GM23248 (cell line): ENCODE data around the gene RPS6KA5. TPM values are rescaled to one million over a fixed set of nuclear protein-coding genes. Genes with fewer than 3 reads are reported as not detected.

Experiments used
- DNase-seq: peaks from one replicate; pipeline ENCODE4 v3.0.0-alpha.2; 2015
- H2AFZ ChIP-seq: fragments of 200-600 bp; sonication (generic); 2 replicates; pipeline ENCODE4 v1.6.1; 2016; ENCODE audit warnings: antibody characterized with exemption
- H3F3A ChIP-seq: fragments of 200-600 bp; sonication (generic); 2 replicates; pipeline ENCODE4 v1.6.1; 2016; ENCODE audit warnings: mild to moderate bottlenecking, antibody characterized with exemption, mixed run types; ENCODE audit not compliant: insufficient read depth
- H3K27ac ChIP-seq: fragments of 200-600 bp; sonication (generic); 2 replicates; pipeline ENCODE4 v1.5.1; 2016; ENCODE audit warnings: mild to moderate bottlenecking
- H3K27me3 ChIP-seq: fragments of 200-600 bp; sonication (generic); replicated peaks from 2 replicates; pipeline ENCODE4 v1.6.1; 2016; ENCODE audit warnings: mild to moderate bottlenecking; ENCODE audit not compliant: insufficient read depth
- H3K36me3 ChIP-seq: fragments of 200-600 bp; sonication (generic); 2 replicates; pipeline ENCODE4 v1.6.1; 2016; ENCODE audit warnings: low read depth, mild to moderate bottlenecking
- H3K4me1 ChIP-seq: fragments of 200-600 bp; sonication (generic); 2 replicates; pipeline ENCODE4 v1.6.1; 2016; ENCODE audit warnings: mild to moderate bottlenecking; ENCODE audit not compliant: insufficient read depth
- H3K4me2 ChIP-seq: fragments of 200-600 bp; sonication (generic); one replicate; pipeline ENCODE4 v1.6.1; 2016; ENCODE audit warnings: mild to moderate bottlenecking; ENCODE audit not compliant: unreplicated experiment
- H3K4me3 ChIP-seq: fragments of 200-600 bp; sonication (generic); 2 replicates; pipeline ENCODE4 v1.5.1; 2016; ENCODE audit warnings: mild to moderate bottlenecking
- H3K79me2 ChIP-seq: fragments of 200-600 bp; sonication (generic); 2 replicates; pipeline ENCODE4 v1.6.1; 2016; ENCODE audit warnings: mild to moderate bottlenecking; ENCODE audit not compliant: insufficient read depth
- H3K9ac ChIP-seq: fragments of 200-600 bp; sonication (generic); 2 replicates; pipeline ENCODE4 v1.6.1; 2016; ENCODE audit warnings: mild to moderate bottlenecking
- H3K9me2 ChIP-seq: fragments of 200-600 bp; sonication (generic); 2 replicates; pipeline ENCODE4 v1.6.1; 2016; ENCODE audit warnings: mixed run types, mild to moderate bottlenecking, moderate library complexity; ENCODE audit not compliant: insufficient read depth
- H3K9me3 ChIP-seq: fragments of 200-600 bp; sonication (generic); one replicate; pipeline ENCODE4 v1.6.1; 2017; ENCODE audit warnings: low read depth
- H4K20me1 ChIP-seq: fragments of 200-600 bp; sonication (generic); 2 replicates; pipeline ENCODE4 v1.6.0; 2016; ENCODE audit not compliant: insufficient read depth
- EZH2 ChIP-seq: fragments of 200-600 bp; sonication (generic); IDR thresholded peaks from 2 replicates; pipeline ENCODE4 v1.6.1; 2018; ENCODE audit warnings: antibody characterized with exemption, mild to moderate bottlenecking; ENCODE audit not compliant: insufficient read depth, poor library complexity, severe bottlenecking
- EZH2phosphoT487 ChIP-seq: fragments of 200-600 bp; sonication (generic); IDR thresholded peaks from 2 replicates; pipeline ENCODE4 v1.6.1; 2018; ENCODE audit warnings: antibody characterized with exemption, moderate library complexity, mild to moderate bottlenecking, low read depth; ENCODE audit not compliant: insufficient read depth
- WGBS, 2 experiments: methylation state at CpG; one replicate each; pipeline ENCODE4 v1.1.6; 2015 to 2017; ENCODE audit warnings: low lambda C conversion rate in 2 of 2, low coverage in 1 of 2; ENCODE audit errors: missing lambda C conversion rate in 2 of 2; 5-methylcytosine and 5-hydroxymethylcytosine counted together
- in situ Hi-C: fragments of 300-500 bp; cut with MboI; formaldehyde crosslinking; loops from 2 replicates; pipeline ENCODE4 v1.15.0; 2020
- polyA plus RNA-seq: library from polyadenylated mRNA; unstranded; fragments of >200 nt; fragmentation: Nextera tagmentation; extraction: Ambion mirVana; gene quantifications from 2 replicates; pipeline ENCODE4 v1.2.1, GENCODE V29; 2016
- total RNA-seq: library from RNA; depleted of rRNA; stranded (reverse); fragments of >200 nt; shearing (Covaris generic); gene quantifications from 2 replicates; pipeline ENCODE4 v1.2.3, GENCODE V29; 2014

The RPS6KA5 gene
- total and polyA plus RNA-seq, 2 experiments from 2014 or later, result 0.54 to 1.2 TPM

GRCh38 chr14:91056361-91056760 is 4.1 kb downstream of the RPS6KA5 start:
- in situ Hi-C loops, result no loop called here
- TF ChIP-seq EZH2phosphoT487 (no peak), EZH2 (no peak)
- 83 to 92% methylated on average over 3 of the region's 3 CpGs for WGBS, 2 experiments

GRCh38 chr14:91055016-91055415 is 5.4 kb downstream of the RPS6KA5 start:
- H4K20me1 ChIP-seq, result no peaks in the 10 kb centered on the region
- no peaks in the 10 kb centered on the region for H3K4me1 ChIP-seq
- H3K27me3 ChIP-seq, result no peaks in the 10 kb centered on the region
- no peaks in the 10 kb centered on the region for H3K36me3 ChIP-seq
- no peaks in the 10 kb centered on the region for H3K9me2 ChIP-seq
- no peak for TF ChIP-seq EZH2phosphoT487
- TF ChIP-seq EZH2, result no peak
- no peak overlapping the region for H2AFZ ChIP-seq
- H3K9ac ChIP-seq, result no peak overlapping the region
- no peak overlapping the region for H3K4me3 ChIP-seq
- in situ Hi-C loops, result no loop called here
- H3K27ac ChIP-seq, result no peak overlapping the region
- H3K4me2 ChIP-seq, result no peak overlapping the region
- no peaks in the 10 kb centered on the region for H3K79me2 ChIP-seq
- no peaks in the 10 kb centered on the region for H3K9me3 ChIP-seq
- no peak for DNase-seq
- H3F3A ChIP-seq, result no peaks in the 10 kb centered on the region

More at GRCh38 chr14:91056361-91056760, 4.1 kb downstream of the RPS6KA5 start:
- H3K9me2 ChIP-seq, result no peaks in the 10 kb centered on the region
- no peak for DNase-seq
- no peak overlapping the region for H3K27ac ChIP-seq
- H3F3A ChIP-seq, result no peaks in the 10 kb centered on the region
- H3K4me2 ChIP-seq, result no peak overlapping the region
- no peaks in the 10 kb centered on the region for H3K27me3 ChIP-seq
- no peak overlapping the region for H3K4me3 ChIP-seq
- no peaks in the 10 kb centered on the region for H3K79me2 ChIP-seq
- no peak overlapping the region for H2AFZ ChIP-seq
- H3K4me1 ChIP-seq, result no peaks in the 10 kb centered on the region
- no peaks in the 10 kb centered on the region for H3K9me3 ChIP-seq
- H3K9ac ChIP-seq, result no peak overlapping the region
- H4K20me1 ChIP-seq, result no peaks in the 10 kb centered on the region
- no peaks in the 10 kb centered on the region for H3K36me3 ChIP-seq

GRCh38 chr14:91048676-91049075 is 11.8 kb downstream of the RPS6KA5 start:
- WGBS, 2 experiments, result 71 to 81% methylated on average over 1 of the region's 1 CpG

GRCh38 chr14:91048265-91048664 is 12.2 kb downstream of the RPS6KA5 start:
- WGBS, 2 experiments, result 70 to 83% methylated on average over 2 of the region's 2 CpGs
- no peak overlapping the region for H3K4me3 ChIP-seq
- no peaks in the 10 kb centered on the region for H3K4me1 ChIP-seq
- in situ Hi-C loops, result no loop called here
- H4K20me1 ChIP-seq, result no peaks in the 10 kb centered on the region
- no peaks in the 10 kb centered on the region for H3K27me3 ChIP-seq
- H3K36me3 ChIP-seq, result no peaks in the 10 kb centered on the region
- H2AFZ ChIP-seq, result no peak overlapping the region
- no peaks in the 10 kb centered on the region for H3K79me2 ChIP-seq
- DNase-seq, result no peak
- TF ChIP-seq EZH2 (no peak), EZH2phosphoT487 (no peak)
- 0 out of 2 replicates have a peak, but pooled peaks cover 4% of the 10 kb centered on the region for H3K9me2 ChIP-seq
- H3K9ac ChIP-seq, result no peak overlapping the region
- H3K9me3 ChIP-seq, result no peaks in the 10 kb centered on the region
- no peaks in the 10 kb centered on the region for H3F3A ChIP-seq
- H3K4me2 ChIP-seq, result no peak overlapping the region
- H3K27ac ChIP-seq, result no peak overlapping the region

More at GRCh38 chr14:91048676-91049075, 11.8 kb downstream of the RPS6KA5 start:
- Histone ChIP-seq H2AFZ (no peak overlapping the region), H3K27me3 (no peaks in the 10 kb centered on the region), H3K4me1 (no peaks in the 10 kb centered on the region), H4K20me1 (no peaks in the 10 kb centered on the region), H3K79me2 (no peaks in the 10 kb centered on the region), H3K36me3 (no peaks in the 10 kb centered on the region), H3K9me2 (0 out of 2 replicates have a peak, but pooled peaks cover 4% of the 10 kb centered on the region), H3K27ac (no peak overlapping the region), H3K4me2 (no peak overlapping the region), H3K9ac (no peak overlapping the region), H3F3A (no peaks in the 10 kb centered on the region), H3K4me3 (no peak overlapping the region), H3K9me3 (no peaks in the 10 kb centered on the region)
- no peak for DNase-seq
- in situ Hi-C loops, result no loop called here
- TF ChIP-seq EZH2 (no peak), EZH2phosphoT487 (no peak)

GRCh38 chr14:91047174-91047753 is 13.2 kb downstream of the RPS6KA5 start:
- DNase-seq, result no peak
- WGBS, 2 experiments, result 74 to 84% methylated on average over 4 of the region's 4 CpGs

More at GRCh38 chr14:91047174-91047753, 13.2 kb downstream of the RPS6KA5 start:
- no peaks in the 10 kb centered on the region for H3K27me3 ChIP-seq
- no peak overlapping the region for H3K4me2 ChIP-seq
- no peaks in the 10 kb centered on the region for H3F3A ChIP-seq
- H2AFZ ChIP-seq, result no peak overlapping the region
- no peaks in the 10 kb centered on the region for H3K9me3 ChIP-seq
- no peak overlapping the region for H3K9ac ChIP-seq
- no peak overlapping the region for H3K27ac ChIP-seq
- no peaks in the 10 kb centered on the region for H3K4me1 ChIP-seq
- in situ Hi-C loops, result no loop called here
- no peaks in the 10 kb centered on the region for H3K79me2 ChIP-seq
- TF ChIP-seq EZH2 (no peak), EZH2phosphoT487 (no peak)
- H3K9me2 ChIP-seq, result 0 out of 2 replicates have a peak, but pooled peaks cover 4% of the 10 kb centered on the region
- no peaks in the 10 kb centered on the region for H3K36me3 ChIP-seq
- H4K20me1 ChIP-seq, result no peaks in the 10 kb centered on the region
- no peak overlapping the region for H3K4me3 ChIP-seq
